GM21423 (cell line): ENCODE results near the gene HCN1.

Experiments
- ATAC-seq: cut with Tn5 transposase; IDR thresholded peaks from one replicate; pipeline ENCODE4 v1.9.1; 2021; ENCODE audit warnings: mild to moderate bottlenecking, moderate library complexity; ENCODE audit not compliant: unreplicated experiment

The HCN1 gene

GRCh38 chr5:45696206-45696836, at the start of gene HCN1:
Gene HCN1 (minus strand): TSS chr5:45696380.
- peak; percentile 97 for ATAC-seq

GRCh38 chr5:45741110-45741509, 44.9 kb upstream of the HCN1 start:
- ATAC-seq, result no peak

- ATAC-seq, result no peak
These were observed 41.0 kb upstream of the HCN1 start for GRCh38 chr5:45737153-45737552.

GRCh38 chr5:45725537-45725936, 29.4 kb upstream of the HCN1 start:
- no peak for ATAC-seq

DNA sequence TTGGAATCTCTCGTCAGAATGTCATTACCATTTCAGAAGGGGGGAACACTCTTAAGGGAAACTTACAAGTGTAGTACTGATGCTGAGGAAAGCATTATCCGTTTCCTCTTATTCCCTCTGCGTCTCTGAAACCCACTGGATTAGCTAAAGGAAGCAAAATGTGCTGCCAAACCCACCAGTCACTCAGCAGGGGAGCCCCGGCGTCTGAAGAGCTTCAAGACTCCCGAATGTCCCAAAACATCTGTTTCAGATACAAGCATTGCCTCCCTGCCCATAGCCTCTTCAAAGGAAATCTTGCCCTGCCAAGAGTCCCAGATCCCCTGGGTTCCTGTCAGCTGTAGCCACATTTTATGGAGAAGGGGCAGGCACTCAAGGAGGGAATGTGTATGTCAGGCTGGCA, 1.0 kb upstream of the HCN1 start:
- no peak for ATAC-seq

GRCh38 chr5:45695804-45696156, 400 bp downstream of the HCN1 start:
- no peak for ATAC-seq

DNA sequence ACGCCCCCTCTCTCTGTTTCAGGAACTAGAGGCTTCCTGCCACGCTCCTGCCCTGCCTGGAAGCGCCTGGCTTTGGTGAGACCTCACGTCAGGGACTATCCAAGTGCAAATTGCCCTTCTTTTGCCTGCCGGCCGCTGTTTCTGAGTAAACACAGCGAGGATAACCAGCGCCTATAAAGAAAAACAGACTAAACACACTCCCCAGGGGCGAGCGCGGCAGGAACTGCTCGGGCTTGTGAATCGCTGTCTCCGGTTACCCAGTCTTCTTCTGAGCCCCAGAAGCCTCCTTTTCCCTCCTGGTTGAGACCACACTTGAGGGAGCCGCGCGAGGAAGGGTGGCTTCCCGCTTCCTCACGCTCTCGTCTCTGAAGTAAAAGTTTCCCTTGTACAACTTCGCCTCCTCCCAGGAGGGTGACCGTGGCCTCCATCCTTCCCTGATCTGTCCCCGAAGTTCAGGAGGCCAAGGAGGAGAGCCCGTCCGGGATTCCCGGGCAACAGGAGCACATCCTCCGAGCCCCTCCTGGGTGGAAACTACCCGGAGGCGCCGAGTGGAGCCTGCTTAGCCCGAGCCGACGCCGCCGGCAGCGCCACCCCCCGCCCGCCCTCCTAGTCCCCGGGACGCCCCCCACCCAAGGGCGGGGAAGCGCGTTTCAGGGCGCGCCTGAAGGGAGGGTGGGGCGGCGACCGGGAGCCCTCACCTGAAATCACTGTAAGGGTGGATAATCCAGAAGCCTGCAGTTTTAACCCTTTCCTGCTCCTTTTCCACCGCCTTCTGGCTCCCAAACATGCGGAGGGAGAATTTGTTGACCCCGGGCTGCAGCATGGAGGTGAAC, 993 bp downstream of the HCN1 start:
- ATAC-seq, result no peak

GRCh38 chr5:45694255-45694814, 1.8 kb downstream of the HCN1 start:
- ATAC-seq, result no peak

GRCh38 chr5:45692481-45692880, 3.7 kb downstream of the HCN1 start:
- ATAC-seq, result no peak

DNA sequence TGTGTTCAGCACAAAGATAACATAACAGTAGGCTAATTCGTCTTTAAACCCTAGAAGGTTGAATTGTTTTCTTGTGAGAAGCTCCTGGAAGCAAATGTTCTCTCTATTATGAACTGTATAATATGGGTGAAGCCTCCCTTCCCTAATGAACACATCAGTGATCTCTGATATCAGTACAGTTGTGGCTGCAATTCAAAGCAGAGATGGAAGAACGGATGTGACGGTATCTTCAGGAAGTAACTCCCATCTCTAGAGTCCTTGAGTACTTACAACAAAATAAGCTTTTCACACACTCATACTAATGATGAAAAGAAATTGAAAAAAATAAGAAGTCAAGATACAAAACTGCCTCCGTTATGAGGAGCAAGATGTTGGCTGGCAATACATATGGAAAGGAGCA, 4.5 kb downstream of the HCN1 start:
- no peak for ATAC-seq

- ATAC-seq, result no peak
These were observed 8.5 kb downstream of the HCN1 start for GRCh38 chr5:45687701-45688100.

DNA sequence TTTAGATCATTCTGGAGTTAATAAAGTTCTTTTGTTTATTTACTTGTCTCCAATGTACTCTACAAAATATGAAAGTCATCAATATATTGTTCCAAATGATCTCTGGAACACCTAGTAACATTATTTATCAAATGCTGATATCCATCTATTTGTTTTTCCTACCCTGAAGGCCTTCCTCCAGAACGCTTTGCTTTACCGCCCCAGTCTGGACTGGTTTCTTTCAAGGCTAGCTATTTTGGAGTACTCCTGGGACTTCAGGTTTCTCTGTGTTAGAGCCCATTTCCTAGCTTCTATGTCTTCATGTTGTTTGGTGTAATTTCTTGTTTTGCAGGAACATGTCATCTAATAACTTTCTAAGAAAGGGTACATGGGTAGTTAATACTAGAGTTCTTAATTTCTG, 9.6 kb downstream of the HCN1 start:
- no peak for ATAC-seq

- ATAC-seq, result no peak
These were observed 12.1 kb downstream of the HCN1 start for GRCh38 chr5:45684118-45684517.

GRCh38 chr5:45680950-45681349, 15.2 kb downstream of the HCN1 start:
- no peak for ATAC-seq

- ATAC-seq, result no peak
These were observed 18.7 kb downstream of the HCN1 start for GRCh38 chr5:45677524-45677923.

GRCh38 chr5:45672271-45672670, 23.9 kb downstream of the HCN1 start:
- ATAC-seq, result no peak

- ATAC-seq, result no peak
These were observed 47.4 kb downstream of the HCN1 start for GRCh38 chr5:45648744-45649143.

DNA sequence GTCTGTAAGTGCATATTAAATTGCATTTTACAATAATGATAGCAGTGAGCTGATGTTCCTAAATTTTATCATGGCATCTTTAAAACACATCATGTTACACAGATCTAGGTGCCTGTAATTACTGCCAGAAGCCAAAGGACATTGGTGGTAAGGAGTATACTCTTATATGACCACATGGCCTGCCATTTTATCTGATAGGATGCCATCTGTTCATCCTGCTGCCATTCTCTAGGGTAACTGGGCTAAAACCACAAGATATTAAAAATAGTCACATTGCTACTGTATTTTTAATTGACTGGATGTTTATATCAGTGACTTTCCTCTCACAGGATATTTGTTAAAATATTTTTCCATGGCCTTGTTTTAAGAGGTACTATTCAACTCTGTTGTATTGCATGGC, 53.1 kb downstream of the HCN1 start:
- no peak for ATAC-seq

GRCh38 chr5:45642370-45642769, 53.8 kb downstream of the HCN1 start:
- ATAC-seq, result no peak

GRCh38 chr5:45639040-45639439, 57.1 kb downstream of the HCN1 start:
- no peak for ATAC-seq

DNA sequence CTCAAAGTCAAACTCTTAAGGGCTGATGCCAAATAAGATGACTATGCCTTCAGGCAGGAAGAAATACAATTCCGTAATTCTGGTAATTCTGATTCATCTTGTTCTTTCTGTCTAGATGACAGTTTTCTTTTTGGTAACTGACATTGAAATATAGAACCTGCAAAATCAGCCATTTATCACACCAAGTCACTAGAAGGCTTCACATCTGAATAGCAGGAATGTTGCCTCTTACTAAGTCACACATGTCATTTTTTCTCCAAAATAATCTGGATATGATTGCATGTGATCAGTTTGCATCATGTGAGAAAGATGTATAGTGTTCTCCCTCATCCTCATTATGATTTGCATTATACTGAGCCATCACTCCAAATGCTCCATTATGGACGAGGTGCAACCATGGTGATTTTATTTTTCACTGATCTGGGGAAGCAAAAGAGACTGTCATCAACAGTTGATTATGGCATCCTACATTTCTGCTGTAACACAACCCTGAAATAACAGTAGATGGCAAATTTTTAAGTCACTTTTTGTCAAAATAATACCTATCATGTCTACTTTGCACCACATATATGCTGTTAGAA, 69.0 kb downstream of the HCN1 start:
- no peak for ATAC-seq

GRCh38 chr5:45623832-45624231, 72.3 kb downstream of the HCN1 start:
- no peak for ATAC-seq
